Stimulated activated CD8-positive, alpha-beta memory T cell treated with anti-CD3 and anti-CD28 coated beads, Interleukin-7, amount 100 ng/mL, for 48 hours (primary cell): Measurements from ENCODE around the gene TLR1.
"Not testable (repeated sequence)": the region's sequence is repeated elsewhere in the genome, so short reads cannot be mapped to it uniquely, and the experiment has no call there.

Experiments
- DNase-seq, 2 donors: peaks; one replicate each; pipeline ENCODE4 v3.0.0-alpha.2; 2020; ENCODE audit warnings: low read depth in 1 of 2; ENCODE audit errors: extremely low read depth in 1 of 2

TLR1 gene

GRCh38 chr4:38775326-38775725 lies 29.3 kb downstream of the TLR1 start:
- DNase-seq: no peak

GRCh38 chr4:38774181-38774955 lies 30.2 kb downstream of the TLR1 start:
- DNase-seq: no peak

GRCh38 chr4:38770281-38770680 lies 34.3 kb downstream of the TLR1 start:
- DNase-seq: not testable (repeated sequence)

- DNase-seq: no peak
Measured at GRCh38 chr4:38769857-38770256, 34.7 kb downstream of the TLR1 start.

GRCh38 chr4:38769441-38769840 lies 35.1 kb downstream of the TLR1 start:
- DNase-seq: no peak

GRCh38 chr4:38768968-38769394 lies 35.6 kb downstream of the TLR1 start:
- no peak for DNase-seq

GRCh38 chr4:38766940-38767339 lies 37.7 kb downstream of the TLR1 start:
- not testable (repeated sequence) for DNase-seq

GRCh38 chr4:38765382-38765781 lies 39.2 kb downstream of the TLR1 start:
- DNase-seq: no peak

GRCh38 chr4:38764277-38764676 lies 40.3 kb downstream of the TLR1 start:
- no peak for DNase-seq

GRCh38 chr4:38762560-38762959 lies 42.0 kb downstream of the TLR1 start:
- no peak for DNase-seq

GRCh38 chr4:38759790-38760122 lies 44.8 kb downstream of the TLR1 start:
- DNase-seq: no peak

- peak in 1 of 2 donors; percentile 38 for DNase-seq
Measured at GRCh38 chr4:38759113-38759789, 45.3 kb downstream of the TLR1 start.

- DNase-seq: no peak
Measured at GRCh38 chr4:38757945-38758600, 46.5 kb downstream of the TLR1 start.

GRCh38 chr4:38752941-38753806 lies 51.4 kb downstream of the TLR1 start:
- no peak for DNase-seq

- no peak for DNase-seq
Measured at GRCh38 chr4:38752372-38752940, 52.1 kb downstream of the TLR1 start.

GRCh38 chr4:38751341-38752010 lies 53.1 kb downstream of the TLR1 start:
- no peak for DNase-seq

GRCh38 chr4:38749336-38749735 lies 55.3 kb downstream of the TLR1 start:
- no peak for DNase-seq

GRCh38 chr4:38747629-38748028 lies 57.0 kb downstream of the TLR1 start:
- DNase-seq: no peak
